ENCODE measurements around the gene TMED8.

The TMED8 gene

DNA sequence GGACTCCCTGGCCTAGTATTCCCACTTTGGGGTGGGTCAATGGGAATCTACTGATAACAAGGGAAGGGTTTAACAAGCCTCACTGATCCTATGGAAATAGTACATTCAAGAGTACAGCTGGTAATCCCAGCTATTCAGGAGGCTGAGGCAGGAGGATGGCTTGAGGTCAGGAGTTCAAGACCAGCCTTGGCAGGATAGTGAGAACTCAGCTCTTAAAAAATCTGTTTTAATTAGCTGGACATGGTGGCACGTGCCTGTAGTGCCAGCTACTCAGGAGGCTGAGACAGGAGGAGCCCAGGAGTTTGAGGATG lies 60.7 kb downstream of the TMED8 start:
- Histone ChIP-seq H3K79me1 (ENCODE audit: low read length) (peaks cover 18% of the 10 kb centered on the region), H2AK5ac (ENCODE audit: low read length) (no peak overlapping the region), H3K79me2 (ENCODE audit: control insufficient read depth, insufficient read depth, low read length) (peaks cover 28% of the 10 kb centered on the region), H4K8ac (ENCODE audit: low read depth, low read length) (no peak overlapping the region), H3K4me3 (ENCODE audit: low read length) (no peak overlapping the region), H3K27ac (ENCODE audit: low read depth, low read length) (no peak overlapping the region), H3K4me2 (ENCODE audit: low read length) (no peak overlapping the region), H3K56ac (ENCODE audit: low read length) (no peak overlapping the region), H4K5ac (ENCODE audit: low read length) (no peak overlapping the region), H3K27me3 (ENCODE audit: insufficient read depth, low read length, poor library complexity) (no peaks in the 10 kb centered on the region), H2BK5ac (ENCODE audit: low read length) (no peak overlapping the region), H3K4me1 (ENCODE audit: control insufficient read depth, low read depth, low read length) (peaks cover 14% of the 10 kb centered on the region), H3K23ac (ENCODE audit: low read length) (no peak overlapping the region), H3K4ac (ENCODE audit: low read depth, low read length) (no peak overlapping the region), H3K9ac (ENCODE audit: low read length) (no peak overlapping the region), H3K36me3 (ENCODE audit: control insufficient read depth, insufficient read depth, low read length) (no peaks in the 10 kb centered on the region), H3K18ac (ENCODE audit: low read length) (no peak overlapping the region), H2BK120ac (ENCODE audit: low read depth, low read length) (no peak overlapping the region), H2BK15ac (replicated peaks; ENCODE audit: low read depth) (no peak overlapping the region)
- WGBS (ENCODE audit: extremely low coverage, insufficient coverage, low lambda C conversion rate): no CpG with 5 or more reads among the region's 1 CpG
- no peak for DNase-seq

DNA sequence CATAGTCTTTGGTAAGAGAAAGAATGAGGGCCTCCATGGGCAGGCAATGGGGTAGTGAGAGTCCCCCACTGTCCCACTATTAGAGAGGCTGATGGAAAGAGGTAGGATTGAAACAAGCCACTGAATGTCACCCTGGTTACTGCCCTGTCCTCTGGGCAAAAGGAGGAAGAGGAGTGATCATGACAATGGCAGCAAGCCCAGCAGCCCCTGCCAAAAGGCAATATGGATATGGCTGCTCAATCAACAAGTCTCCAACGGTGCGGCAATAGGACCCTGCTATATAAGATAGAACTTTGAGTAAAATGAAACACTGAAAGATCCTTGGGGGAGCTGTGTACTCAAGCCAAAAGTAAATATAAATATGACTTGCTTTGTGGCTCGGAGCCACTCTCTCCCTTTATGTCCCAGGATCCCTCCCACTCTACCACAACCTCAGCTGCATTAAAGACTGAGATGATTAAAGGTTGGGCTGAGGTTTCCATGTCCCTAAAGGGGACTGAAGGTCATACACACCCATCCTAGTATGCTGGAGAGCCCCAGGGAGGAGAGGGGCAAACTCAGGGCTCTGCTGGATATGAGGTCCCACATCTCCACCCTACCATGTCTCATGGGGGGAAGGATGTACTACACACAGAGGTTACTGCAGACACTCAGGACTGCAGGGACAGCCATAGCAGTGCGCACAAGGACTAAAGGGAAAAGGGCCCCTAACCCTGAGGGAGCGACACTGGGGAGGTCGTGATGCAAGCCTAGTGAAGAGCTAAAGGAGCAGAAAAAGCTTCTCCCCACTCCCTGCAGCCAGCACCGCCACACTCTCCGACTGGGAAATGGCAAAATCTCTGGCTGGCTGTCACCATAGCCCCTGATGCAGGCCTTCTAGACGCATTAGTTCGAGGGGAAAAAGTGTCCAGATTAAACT lies 62.1 kb downstream of the TMED8 start:
- Histone ChIP-seq H3K79me2 (ENCODE audit: control insufficient read depth, insufficient read depth, low read length) (peaks cover 28% of the 10 kb centered on the region), H4K5ac (ENCODE audit: low read length) (no peak overlapping the region), H3K4ac (ENCODE audit: low read depth, low read length) (peak overlapping the region; percentile 48), H2BK15ac (replicated peaks; ENCODE audit: low read depth) (no peak overlapping the region), H3K56ac (ENCODE audit: low read length) (peak overlapping the region; percentile 40), H3K27me3 (ENCODE audit: insufficient read depth, low read length, poor library complexity) (no peaks in the 10 kb centered on the region), H3K79me1 (ENCODE audit: low read length) (peaks cover 18% of the 10 kb centered on the region), H2BK120ac (ENCODE audit: low read depth, low read length) (no peak overlapping the region), H2AK5ac (ENCODE audit: low read length) (peak overlapping the region; percentile 65), H4K8ac (ENCODE audit: low read depth, low read length) (no peak overlapping the region), H3K4me1 (ENCODE audit: control insufficient read depth, low read depth, low read length) (peaks cover 14% of the 10 kb centered on the region), H3K23ac (ENCODE audit: low read length) (no peak overlapping the region), H3K4me2 (ENCODE audit: low read length) (no peak overlapping the region), H3K27ac (ENCODE audit: low read depth, low read length) (peak overlapping the region; percentile 15), H2BK5ac (ENCODE audit: low read length) (peak overlapping the region; percentile 7), H3K18ac (ENCODE audit: low read length) (peak overlapping the region; percentile 13), H3K9ac (ENCODE audit: low read length) (peak overlapping the region; percentile 5), H3K4me3 (ENCODE audit: low read length) (no peak overlapping the region), H3K36me3 (ENCODE audit: control insufficient read depth, insufficient read depth, low read length) (no peaks in the 10 kb centered on the region)
- DNase-seq: no peak
- WGBS (ENCODE audit: extremely low coverage, insufficient coverage, low lambda C conversion rate): no CpG with 5 or more reads among the region's 10 CpGs

DNA sequence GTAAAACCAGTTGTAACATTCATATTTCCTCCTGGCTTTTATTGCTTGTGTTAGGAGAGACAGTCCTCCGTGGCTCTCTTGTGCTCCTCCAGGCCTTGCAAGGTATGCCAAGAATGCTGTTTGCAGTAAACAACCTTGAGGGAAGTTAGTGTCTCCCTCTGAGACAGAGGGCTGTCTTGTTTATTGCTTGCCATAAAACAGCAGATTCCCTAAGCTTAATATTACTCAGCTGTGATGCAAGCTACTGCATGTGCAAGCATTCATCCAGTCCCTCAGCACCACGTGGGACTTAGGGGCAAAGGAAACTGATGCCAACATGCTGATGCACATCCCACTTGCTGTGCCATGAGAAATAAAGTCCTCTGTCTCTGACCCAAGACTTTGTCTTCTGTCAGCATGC lies 62.9 kb downstream of the TMED8 start:
- Histone ChIP-seq H3K79me2 (ENCODE audit: control insufficient read depth, insufficient read depth, low read length) (peaks cover 22% of the 10 kb centered on the region), H4K5ac (ENCODE audit: low read length) (no peak overlapping the region), H3K4me3 (ENCODE audit: low read length) (no peak overlapping the region), H3K23ac (ENCODE audit: low read length) (no peak overlapping the region), H2BK5ac (ENCODE audit: low read length) (no peak overlapping the region), H3K18ac (ENCODE audit: low read length) (peak overlapping the region; percentile 43), H3K36me3 (ENCODE audit: control insufficient read depth, insufficient read depth, low read length) (no peaks in the 10 kb centered on the region), H4K8ac (ENCODE audit: low read depth, low read length) (no peak overlapping the region), H3K27me3 (ENCODE audit: insufficient read depth, low read length, poor library complexity) (no peaks in the 10 kb centered on the region), H3K4me2 (ENCODE audit: low read length) (no peak overlapping the region), H3K79me1 (ENCODE audit: low read length) (peaks cover 14% of the 10 kb centered on the region), H3K56ac (ENCODE audit: low read length) (no peak overlapping the region), H2AK5ac (ENCODE audit: low read length) (no peak overlapping the region), H3K27ac (ENCODE audit: low read depth, low read length) (peak overlapping the region; percentile 15), H3K4ac (ENCODE audit: low read depth, low read length) (no peak overlapping the region), H2BK15ac (replicated peaks; ENCODE audit: low read depth) (no peak overlapping the region), H2BK120ac (ENCODE audit: low read depth, low read length) (no peak overlapping the region), H3K4me1 (ENCODE audit: control insufficient read depth, low read depth, low read length) (peaks cover 14% of the 10 kb centered on the region), H3K9ac (ENCODE audit: low read length) (no peak overlapping the region)
- no CpG with 5 or more reads among the region's 2 CpGs for WGBS (ENCODE audit: extremely low coverage, insufficient coverage, low lambda C conversion rate)
- DNase-seq: peak; percentile 94

DNA sequence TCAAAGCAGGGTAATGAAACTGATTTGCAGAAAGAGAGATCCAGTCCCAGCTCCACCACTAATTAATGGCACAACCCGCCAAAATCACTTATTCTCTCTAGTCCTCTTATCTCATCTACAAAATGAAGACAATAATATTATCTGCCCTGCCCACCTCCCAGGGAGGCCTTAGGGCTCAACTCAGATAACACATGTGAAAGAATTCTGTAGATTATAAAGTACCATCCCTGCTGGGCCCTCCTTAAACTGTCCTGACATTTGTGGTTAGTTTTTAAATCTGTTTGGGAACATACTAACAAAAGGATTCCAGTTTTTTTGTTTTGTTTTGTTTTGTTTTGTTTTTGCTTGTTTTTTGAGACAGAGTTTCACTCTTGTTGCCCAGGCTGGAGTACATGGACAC lies 63.5 kb downstream of the TMED8 start:
- Histone ChIP-seq H3K56ac (ENCODE audit: low read length) (no peak overlapping the region), H3K4me1 (ENCODE audit: control insufficient read depth, low read depth, low read length) (peaks cover 14% of the 10 kb centered on the region), H2BK120ac (ENCODE audit: low read depth, low read length) (no peak overlapping the region), H2BK15ac (replicated peaks; ENCODE audit: low read depth) (no peak overlapping the region), H2BK5ac (ENCODE audit: low read length) (no peak overlapping the region), H4K8ac (ENCODE audit: low read depth, low read length) (no peak overlapping the region), H3K27ac (ENCODE audit: low read depth, low read length) (no peak overlapping the region), H3K9ac (ENCODE audit: low read length) (no peak overlapping the region), H2AK5ac (ENCODE audit: low read length) (no peak overlapping the region), H3K36me3 (ENCODE audit: control insufficient read depth, insufficient read depth, low read length) (no peaks in the 10 kb centered on the region), H3K27me3 (ENCODE audit: insufficient read depth, low read length, poor library complexity) (no peaks in the 10 kb centered on the region), H4K5ac (ENCODE audit: low read length) (no peak overlapping the region), H3K4ac (ENCODE audit: low read depth, low read length) (no peak overlapping the region), H3K18ac (ENCODE audit: low read length) (peak overlapping the region; percentile 43), H3K79me2 (ENCODE audit: control insufficient read depth, insufficient read depth, low read length) (peaks cover 18% of the 10 kb centered on the region), H3K4me2 (ENCODE audit: low read length) (no peak overlapping the region), H3K23ac (ENCODE audit: low read length) (no peak overlapping the region), H3K79me1 (ENCODE audit: low read length) (peaks cover 14% of the 10 kb centered on the region), H3K4me3 (ENCODE audit: low read length) (no peak overlapping the region)
- WGBS (ENCODE audit: extremely low coverage, insufficient coverage, low lambda C conversion rate): no CpG with 5 or more reads among the region's 1 CpG
- DNase-seq: peak; percentile 86

DNA sequence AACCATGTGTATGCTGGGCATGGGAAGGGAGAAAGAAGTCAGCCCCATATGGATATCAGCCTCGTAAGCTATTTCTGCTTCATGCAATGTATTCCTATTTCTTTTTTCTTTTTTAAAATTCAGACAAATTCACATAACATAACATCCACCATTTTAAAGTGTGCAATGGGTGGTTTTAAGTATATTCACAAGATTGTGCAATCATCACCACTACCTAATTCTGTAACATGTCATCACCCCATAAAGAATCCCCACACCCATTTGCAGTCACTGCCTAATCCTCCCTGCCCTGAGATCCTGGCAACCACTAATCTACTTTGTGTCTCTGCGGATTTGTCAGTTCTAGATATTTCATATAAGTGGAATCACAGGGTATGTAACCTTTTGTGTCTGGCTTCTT lies 65.7 kb downstream of the TMED8 start:
- Histone ChIP-seq H3K27me3 (ENCODE audit: insufficient read depth, low read length, poor library complexity) (no peaks in the 10 kb centered on the region), H3K18ac (ENCODE audit: low read length) (no peak overlapping the region), H3K4ac (ENCODE audit: low read depth, low read length) (no peak overlapping the region), H4K8ac (ENCODE audit: low read depth, low read length) (no peak overlapping the region), H3K36me3 (ENCODE audit: control insufficient read depth, insufficient read depth, low read length) (no peaks in the 10 kb centered on the region), H3K9ac (ENCODE audit: low read length) (no peak overlapping the region), H3K4me3 (ENCODE audit: low read length) (no peak overlapping the region), H3K4me1 (ENCODE audit: control insufficient read depth, low read depth, low read length) (peaks cover 14% of the 10 kb centered on the region), H3K27ac (ENCODE audit: low read depth, low read length) (no peak overlapping the region), H4K5ac (ENCODE audit: low read length) (no peak overlapping the region), H2AK5ac (ENCODE audit: low read length) (no peak overlapping the region), H2BK5ac (ENCODE audit: low read length) (no peak overlapping the region), H3K4me2 (ENCODE audit: low read length) (no peak overlapping the region), H2BK15ac (replicated peaks; ENCODE audit: low read depth) (no peak overlapping the region), H2BK120ac (ENCODE audit: low read depth, low read length) (no peak overlapping the region), H3K56ac (ENCODE audit: low read length) (no peak overlapping the region), H3K79me1 (ENCODE audit: low read length) (peaks cover 12% of the 10 kb centered on the region), H3K23ac (ENCODE audit: low read length) (no peak overlapping the region), H3K79me2 (ENCODE audit: control insufficient read depth, insufficient read depth, low read length) (peaks cover 2% of the 10 kb centered on the region)
- DNase-seq: no peak
- no CpG with 5 or more reads among the region's 2 CpGs for WGBS (ENCODE audit: extremely low coverage, insufficient coverage, low lambda C conversion rate)

DNA sequence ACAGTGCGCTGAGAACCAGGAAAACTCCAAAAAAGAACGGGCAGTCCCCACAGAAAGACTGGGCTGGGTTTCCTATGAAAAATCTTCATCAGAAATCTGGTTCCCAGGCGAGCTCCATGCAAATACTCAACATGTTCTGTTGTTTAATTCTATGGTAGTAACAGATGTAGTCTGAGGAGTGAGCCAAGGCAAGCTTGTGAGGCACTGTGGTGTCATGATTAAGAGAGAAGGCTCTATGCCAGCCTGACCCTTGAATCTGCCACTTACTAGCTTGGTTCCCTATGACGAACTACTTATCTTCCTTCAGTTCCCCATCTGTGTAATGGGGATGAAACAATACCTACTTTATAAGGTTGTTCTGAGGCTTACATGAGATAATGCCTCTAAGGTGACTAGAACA lies 66.9 kb downstream of the TMED8 start:
- H3K27ac ChIP-seq (ENCODE audit: low read depth, low read length): no peak overlapping the region
- H2BK5ac ChIP-seq (ENCODE audit: low read length): no peak overlapping the region
- no peak overlapping the region for H3K4ac ChIP-seq (ENCODE audit: low read depth, low read length)
- no peak overlapping the region for H3K23ac ChIP-seq (ENCODE audit: low read length)
- no peak overlapping the region for H3K9ac ChIP-seq (ENCODE audit: low read length)
- H3K36me3 ChIP-seq (ENCODE audit: control insufficient read depth, insufficient read depth, low read length): peaks cover 2% of the 10 kb centered on the region
- H2BK120ac ChIP-seq (ENCODE audit: low read depth, low read length): no peak overlapping the region
- H3K56ac ChIP-seq (ENCODE audit: low read length): no peak overlapping the region
- H2BK15ac ChIP-seq (replicated peaks; ENCODE audit: low read depth): no peak overlapping the region
- no peak for DNase-seq
- peaks cover 8% of the 10 kb centered on the region for H3K79me1 ChIP-seq (ENCODE audit: low read length)
- H3K4me1 ChIP-seq (ENCODE audit: control insufficient read depth, low read depth, low read length): peaks cover 11% of the 10 kb centered on the region
- no peak overlapping the region for H3K18ac ChIP-seq (ENCODE audit: low read length)
- no peak overlapping the region for H3K4me3 ChIP-seq (ENCODE audit: low read length)
- no peak overlapping the region for H2AK5ac ChIP-seq (ENCODE audit: low read length)
- no peak overlapping the region for H4K8ac ChIP-seq (ENCODE audit: low read depth, low read length)
- no peaks in the 10 kb centered on the region for H3K79me2 ChIP-seq (ENCODE audit: control insufficient read depth, insufficient read depth, low read length)
- H4K5ac ChIP-seq (ENCODE audit: low read length): no peak overlapping the region
- WGBS (ENCODE audit: extremely low coverage, insufficient coverage, low lambda C conversion rate): no CpG with 5 or more reads among the region's 4 CpGs
- H3K27me3 ChIP-seq (ENCODE audit: insufficient read depth, low read length, poor library complexity): no peaks in the 10 kb centered on the region
- no peak overlapping the region for H3K4me2 ChIP-seq (ENCODE audit: low read length)
